Measurements from ENCODE around the gene TMEM192. TPM values are rescaled to one million over a fixed set of nuclear protein-coding genes. Genes with fewer than 3 reads are reported as not detected.

Gene TMEM192
- total RNA-seq: 20.9 TPM

GRCh38 chr4:165112368-165113121, at the start of gene TMEM192:
TMEM192 (minus strand) TSS chr4:165112860; CDS start chr4:165112773, 87 bp downstream.

GRCh38 chr4:165053645-165054044, 59.0 kb downstream of the TMEM192 start, which contains the start of gene TRIM75:
TRIM75 (plus strand) TSS chr4:165053866; CDS start chr4:165059148, 5,282 bp downstream.

GRCh38 chr4:165031436-165032211, 81.0 kb downstream of the TMEM192 start, which contains the start of gene TRIM60:
TRIM60 (plus strand) TSS chr4:165031999; CDS start chr4:165040073, 8,074 bp downstream.

Other genes with a start within 250 kb of the TMEM192 start
- gene APELA, start 235.7 kb downstream of the TMEM192 start, total RNA-seq: 2.7 TPM
- gene TRIM61, start 135.2 kb downstream of the TMEM192 start, total RNA-seq: 2.7 TPM
- not detected for gene TRIM60, start 80.9 kb downstream of the TMEM192 start, total RNA-seq
- gene TRIM75, start 59.0 kb downstream of the TMEM192 start, total RNA-seq: not detected
- gene KLHL2, start 94.7 kb upstream of the TMEM192 start, total RNA-seq: 25.5 TPM
- gene MSMO1, start 214.8 kb upstream of the TMEM192 start, total RNA-seq: 73.3 TPM